CD4-positive, alpha-beta T cell treated with Interleukin-12 subunit alpha and Interleukin-12 subunit beta, for 1 hour (primary cell): ENCODE data around the gene RLF.

ENCODE experiments used
- DNase-seq: peaks from one replicate; pipeline ENCODE4 v3.0.0-alpha.2; 2020

Gene RLF

GRCh38 chr1:40161125-40161887, at the start of gene RLF:
TSS of gene RLF (plus strand) at chr1:40161387. CDS start at chr1:40161400, 13 bp downstream.
- DNase-seq = peak; percentile 94

GRCh38 chr1:40114400-40114799, 46.8 kb upstream of the RLF start:
- DNase-seq = no peak

GRCh38 chr1:40120128-40120527, 41.1 kb upstream of the RLF start:
- no peak for DNase-seq

- DNase-seq = no peak
Measured at GRCh38 chr1:40122855-40123254, 38.3 kb upstream of the RLF start.

GRCh38 chr1:40130892-40131291, 30.3 kb upstream of the RLF start:
- no peak for DNase-seq

GRCh38 chr1:40132383-40133311, 28.5 kb upstream of the RLF start:
- no peak for DNase-seq

GRCh38 chr1:40133312-40133665, 27.9 kb upstream of the RLF start:
- no peak for DNase-seq

- no peak for DNase-seq
Measured at GRCh38 chr1:40133839-40134238, 27.3 kb upstream of the RLF start.

GRCh38 chr1:40140211-40140973, 20.8 kb upstream of the RLF start:
- DNase-seq = no peak

- no peak for DNase-seq
Measured at GRCh38 chr1:40141878-40142535, 19.2 kb upstream of the RLF start.

GRCh38 chr1:40143891-40144575, 17.2 kb upstream of the RLF start:
- peak; percentile 77 for DNase-seq

- no peak for DNase-seq
Measured at GRCh38 chr1:40151457-40152079, 9.6 kb upstream of the RLF start.

GRCh38 chr1:40153073-40153770, 8.0 kb upstream of the RLF start:
- DNase-seq = peak; percentile 70

GRCh38 chr1:40155135-40155534, 6.1 kb upstream of the RLF start:
- no peak for DNase-seq

GRCh38 chr1:40155910-40156309, 5.3 kb upstream of the RLF start:
- no peak for DNase-seq

- DNase-seq = no peak
Measured at GRCh38 chr1:40160806-40161124, 422 bp upstream of the RLF start.

- no peak for DNase-seq
Measured at GRCh38 chr1:40161888-40162397, 756 bp downstream of the RLF start.

GRCh38 chr1:40162753-40163441, 1.7 kb downstream of the RLF start:
- no peak for DNase-seq

- DNase-seq = no peak
Measured at GRCh38 chr1:40167317-40167716, 6.1 kb downstream of the RLF start.

- DNase-seq = no peak
Measured at GRCh38 chr1:40171036-40171435, 9.8 kb downstream of the RLF start.
